HG03354 (cell line): ENCODE data around the gene SCN4A.
"Not testable (repeated sequence)": the region's sequence is repeated elsewhere in the genome, so short reads cannot be mapped to it uniquely, and the experiment has no call there.

Source experiments
- ATAC-seq: cut with Tn5 transposase; IDR thresholded peaks from one replicate; pipeline ENCODE4 v1.9.1; 2021; ENCODE audit warnings: mild to moderate bottlenecking; ENCODE audit not compliant: unreplicated experiment, poor library complexity, severe bottlenecking

The SCN4A gene

DNA sequence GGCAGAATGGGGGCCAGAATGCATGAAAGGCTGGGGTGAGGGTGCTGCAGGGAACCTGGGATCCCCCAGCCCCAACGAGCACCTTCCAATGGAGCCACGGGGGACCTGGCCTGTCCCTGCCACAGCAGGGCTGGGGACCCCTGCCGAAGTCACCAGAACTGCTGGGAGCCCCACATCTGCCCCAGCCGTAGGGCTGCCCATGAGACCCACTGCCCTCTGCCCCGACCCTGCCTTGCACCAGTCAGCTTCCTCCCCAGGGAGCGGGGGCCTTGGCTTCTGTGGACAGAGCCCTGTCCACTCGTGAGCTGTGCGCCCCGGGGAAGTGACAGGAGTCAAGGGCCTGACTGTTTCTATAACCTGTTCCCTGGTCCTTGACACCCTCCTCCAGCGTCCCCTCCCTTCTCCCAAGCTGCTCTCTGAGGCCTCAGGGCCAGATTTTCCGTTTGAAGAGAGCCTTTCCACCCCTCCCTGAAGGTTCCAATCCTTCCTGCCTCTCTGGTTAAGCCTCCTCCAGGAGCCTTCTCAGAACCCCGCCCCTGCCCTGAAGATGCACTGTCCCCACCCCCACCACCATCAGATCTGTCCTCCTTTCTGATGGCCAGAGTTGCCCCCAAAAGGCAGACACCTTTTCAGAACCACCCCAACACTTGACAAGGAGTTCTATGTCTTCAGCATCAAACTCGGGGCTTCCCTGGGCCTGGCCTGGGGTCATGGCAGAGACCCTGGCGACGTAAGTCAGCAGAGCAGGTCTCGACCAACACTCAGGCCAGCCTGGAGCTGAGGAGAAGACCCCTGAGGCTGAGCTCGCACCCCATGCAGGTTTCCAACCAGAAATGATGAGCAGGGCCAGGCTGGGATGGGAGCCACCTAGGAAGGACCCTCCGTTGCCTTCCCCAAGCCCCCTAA is 14.8 kb upstream of the SCN4A start:
- ATAC-seq, result no peak

DNA sequence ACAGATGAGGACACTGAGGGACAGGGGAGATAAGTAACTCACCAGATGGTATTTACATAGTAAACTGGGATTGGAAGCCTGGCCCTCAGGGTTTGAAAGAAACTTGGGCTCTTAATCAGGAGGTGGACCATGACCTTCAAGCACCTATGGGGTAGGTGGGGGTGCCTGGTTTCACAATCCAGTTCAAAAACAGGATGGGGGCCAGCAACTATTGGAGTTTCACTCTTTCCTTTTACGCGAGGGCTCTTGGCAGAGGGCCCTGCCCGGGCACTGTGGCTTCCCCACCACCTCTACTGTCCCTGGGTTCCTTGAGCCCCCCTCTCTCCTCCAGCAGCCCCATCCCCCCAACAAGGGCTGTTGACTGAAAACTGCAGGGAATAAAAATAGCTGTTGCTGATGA is 14.1 kb upstream of the SCN4A start:
- ATAC-seq, result no peak

DNA sequence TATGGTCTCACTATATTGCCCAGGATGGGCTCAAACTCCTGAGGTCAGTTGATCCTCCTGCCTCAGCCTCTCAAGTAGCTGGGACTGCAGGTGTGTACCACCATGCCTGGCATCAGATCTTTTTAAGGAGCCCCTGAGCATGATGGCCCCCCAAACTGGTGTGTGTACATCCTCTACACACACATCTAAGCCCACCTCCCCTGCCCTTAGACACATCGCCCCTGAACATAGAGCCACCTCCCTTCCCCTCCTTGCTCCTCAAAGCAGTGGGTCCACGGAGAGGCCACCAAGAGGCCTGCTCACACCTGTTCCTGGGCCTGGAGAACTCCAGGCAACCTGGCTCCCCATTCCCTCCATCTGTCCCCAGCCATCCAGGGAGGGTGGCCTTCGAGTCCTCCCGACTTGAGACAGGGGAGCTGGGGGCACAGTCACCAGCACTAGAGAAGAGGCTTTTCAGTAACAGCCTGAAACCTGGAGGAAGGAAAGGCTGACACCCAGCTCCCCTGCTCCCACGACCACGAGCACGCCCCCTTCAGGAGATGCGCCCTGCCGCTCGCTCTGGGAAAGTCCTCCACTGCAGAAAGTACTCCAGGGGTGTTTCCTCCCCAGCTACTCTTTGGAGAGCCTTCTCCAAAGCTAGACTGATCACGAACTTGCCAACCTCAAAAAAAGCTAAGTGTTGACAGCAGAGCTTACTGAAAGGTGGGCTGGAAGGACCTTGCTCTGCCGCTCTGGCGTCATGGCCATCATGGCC is 12.8 kb upstream of the SCN4A start:
- ATAC-seq, result no peak

DNA sequence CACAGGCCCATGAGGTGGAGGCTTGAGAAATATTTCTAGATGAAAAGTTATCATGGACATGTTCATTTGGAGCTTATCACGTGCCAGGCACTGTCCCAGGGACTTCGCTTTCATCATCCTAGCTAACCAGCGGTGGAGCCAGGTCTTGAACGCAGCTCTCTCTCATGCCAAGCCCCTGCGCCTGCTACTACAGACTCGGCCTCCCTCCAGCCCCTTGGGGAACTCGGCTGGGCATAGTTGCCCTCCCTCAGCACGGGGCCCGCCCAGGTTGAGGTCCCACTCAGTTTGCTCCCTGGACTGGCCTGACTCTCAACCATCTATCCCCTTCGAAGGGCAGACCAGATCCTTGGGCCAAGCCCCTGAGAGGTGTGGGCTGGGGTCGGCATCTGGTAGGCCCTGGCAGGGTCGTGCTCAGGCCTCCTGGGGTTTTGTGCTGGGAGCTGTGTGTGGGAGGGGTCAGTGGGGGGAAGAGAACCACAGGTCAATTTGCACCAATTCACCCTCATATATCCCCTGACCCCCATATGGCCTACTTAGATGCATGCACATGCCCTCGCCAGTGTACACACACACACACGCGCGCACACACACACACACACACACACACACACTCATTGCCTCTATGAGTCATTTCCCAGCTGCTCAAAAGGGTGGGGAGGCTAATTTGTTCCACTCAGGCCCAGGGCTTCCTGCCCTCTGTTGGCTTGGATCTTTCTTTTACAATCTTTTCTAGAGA is 12.1 kb upstream of the SCN4A start:
- no peak for ATAC-seq

DNA sequence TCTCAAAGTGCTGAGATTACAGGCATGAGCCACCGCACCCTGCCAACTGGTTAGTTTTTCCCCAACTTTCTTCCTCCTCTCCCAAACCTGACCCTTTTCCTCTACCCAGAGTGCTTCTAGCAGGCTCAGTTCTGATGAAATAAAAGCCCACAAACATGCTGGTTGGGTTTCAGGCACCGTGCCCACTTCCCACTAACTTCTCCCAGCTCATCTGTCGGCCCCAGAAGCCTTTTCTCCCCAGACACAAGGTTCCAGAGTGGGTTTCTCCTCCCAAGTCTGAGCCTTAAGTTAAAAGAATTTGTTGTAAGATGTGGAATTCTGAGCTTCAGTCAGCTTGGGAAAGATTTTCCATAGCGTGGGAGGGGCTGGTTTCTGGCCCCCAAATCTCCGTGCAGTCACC is 11.5 kb upstream of the SCN4A start:
- no peak for ATAC-seq

DNA sequence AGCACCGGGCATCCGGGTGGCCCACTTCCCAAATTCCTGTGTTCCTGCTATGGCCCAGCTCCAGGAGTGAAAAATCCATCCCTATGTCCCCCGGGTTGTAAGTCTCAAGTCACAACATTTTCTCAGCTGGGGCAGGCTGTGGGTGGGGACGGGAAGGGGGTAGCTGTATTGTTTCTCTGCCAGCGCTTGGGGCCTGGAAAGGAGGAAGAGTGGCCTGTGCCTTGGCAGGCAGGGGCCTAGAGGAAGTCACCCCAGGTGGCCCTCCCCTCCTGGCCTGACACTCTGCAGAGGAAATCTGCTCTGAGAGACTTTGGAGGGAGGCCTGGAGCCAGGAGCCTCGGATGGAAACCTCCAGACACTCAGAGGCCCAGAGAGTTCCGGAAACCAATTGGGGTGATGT is 10.6 kb upstream of the SCN4A start:
- no peak for ATAC-seq

DNA sequence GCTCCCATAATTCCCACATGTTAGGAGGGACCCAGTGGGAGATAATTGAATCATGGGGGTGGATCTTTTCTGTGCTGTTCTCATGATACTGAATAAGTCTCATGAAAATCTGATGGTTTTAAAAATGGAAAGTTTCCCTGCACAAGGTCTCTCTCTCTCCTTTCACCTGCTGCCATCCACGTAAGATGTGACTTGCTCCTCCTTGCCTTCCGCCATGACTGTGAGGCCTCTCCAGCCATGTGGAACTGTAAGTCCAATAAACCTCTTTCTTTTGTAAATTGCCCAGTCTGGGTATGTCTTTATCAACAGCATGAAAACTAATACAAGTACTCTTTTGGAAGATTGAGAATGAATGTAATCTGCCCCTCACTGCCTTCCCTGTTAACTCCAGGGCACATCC is 9.9 kb upstream of the SCN4A start:
- ATAC-seq, result not testable (repeated sequence)

DNA sequence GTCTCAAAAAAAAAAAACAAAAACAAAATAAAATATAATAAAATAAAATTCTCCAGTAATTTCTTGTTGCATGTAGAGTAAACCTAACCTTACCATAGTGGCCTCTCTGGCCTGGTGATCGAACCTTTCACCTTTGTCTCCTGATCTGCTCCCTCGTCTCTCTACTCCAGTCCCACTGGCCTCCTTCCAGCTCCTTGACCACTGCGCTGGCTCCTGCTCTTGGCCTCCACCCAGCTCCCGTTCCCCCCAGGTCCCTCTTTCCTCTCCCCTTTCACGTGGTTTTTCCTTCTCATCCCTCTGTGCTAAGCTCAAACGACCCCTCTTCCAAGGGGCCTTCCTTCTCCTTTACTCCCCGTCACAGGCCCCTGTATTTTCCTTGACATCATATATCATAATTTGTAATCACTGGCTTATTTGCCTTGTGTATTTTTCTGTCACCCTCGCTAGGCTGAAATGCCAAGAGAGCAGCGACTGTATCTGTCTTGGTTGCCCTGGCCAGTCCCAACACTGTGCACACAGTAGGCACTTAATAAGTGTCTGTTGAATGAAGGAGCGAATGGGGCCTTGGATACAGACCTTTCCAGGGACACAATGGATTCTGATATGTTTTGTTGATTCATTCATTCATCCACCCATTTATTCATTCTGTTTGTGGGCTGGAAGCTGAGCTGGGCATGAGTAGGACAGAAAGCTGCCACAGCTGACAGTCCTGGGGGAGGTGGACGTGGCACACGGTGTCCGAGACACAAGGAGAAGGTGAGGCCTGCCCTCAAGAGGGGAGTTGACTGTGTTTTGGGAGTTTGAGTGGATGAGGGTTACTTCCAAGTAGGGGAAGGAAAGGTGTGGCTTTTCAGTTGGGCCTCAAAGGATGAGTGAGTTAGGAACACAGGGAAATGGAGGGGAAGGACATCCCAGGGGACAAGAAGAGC is 5.8 kb upstream of the SCN4A start:
- ATAC-seq, result no peak

DNA sequence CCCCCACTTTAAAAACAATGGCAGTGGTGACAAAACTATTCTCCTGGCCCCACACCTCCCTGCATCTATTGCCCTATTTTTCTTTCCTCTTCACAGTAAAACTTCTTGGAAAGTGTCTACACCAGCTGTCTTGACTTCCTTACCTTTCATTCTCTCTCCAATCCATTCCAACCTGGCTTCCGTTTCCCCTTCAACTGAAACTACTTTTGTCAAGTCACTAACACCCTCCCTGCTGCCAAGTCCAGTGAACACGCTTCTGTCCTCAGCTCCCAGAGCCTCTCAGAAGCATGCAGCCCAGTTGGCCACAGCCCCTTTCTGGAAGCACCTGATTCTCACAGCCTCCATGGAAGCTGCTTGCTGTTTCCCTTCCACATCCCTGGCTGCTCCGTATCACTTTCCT is 4.0 kb upstream of the SCN4A start:
- no peak for ATAC-seq

DNA sequence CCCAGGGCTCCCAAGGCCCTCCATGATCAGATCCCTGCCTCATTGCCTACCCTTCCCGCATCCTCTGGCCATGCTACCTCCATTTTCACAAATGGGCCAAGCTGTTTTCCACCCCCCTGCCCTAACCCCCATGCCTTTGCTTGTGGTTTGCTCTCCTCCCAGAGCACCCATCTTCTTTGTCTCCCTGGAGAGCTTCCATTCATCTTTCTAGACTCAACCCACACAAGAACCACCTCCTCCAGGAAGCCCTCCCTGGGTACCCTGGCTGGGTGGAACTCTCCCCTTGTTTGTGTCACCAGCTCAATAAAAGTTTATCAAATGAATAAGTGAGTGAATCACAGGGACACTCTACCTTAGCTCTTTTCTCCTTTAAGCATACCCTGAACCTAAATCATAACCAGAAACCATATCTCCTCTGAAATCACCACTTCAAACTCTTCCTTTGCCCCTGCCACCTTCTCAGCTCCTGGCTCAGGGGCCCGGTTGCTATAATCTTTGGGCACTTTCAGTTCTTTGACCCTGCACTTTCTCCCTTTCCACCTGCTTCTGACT is 2.9 kb upstream of the SCN4A start:
- no peak for ATAC-seq

DNA sequence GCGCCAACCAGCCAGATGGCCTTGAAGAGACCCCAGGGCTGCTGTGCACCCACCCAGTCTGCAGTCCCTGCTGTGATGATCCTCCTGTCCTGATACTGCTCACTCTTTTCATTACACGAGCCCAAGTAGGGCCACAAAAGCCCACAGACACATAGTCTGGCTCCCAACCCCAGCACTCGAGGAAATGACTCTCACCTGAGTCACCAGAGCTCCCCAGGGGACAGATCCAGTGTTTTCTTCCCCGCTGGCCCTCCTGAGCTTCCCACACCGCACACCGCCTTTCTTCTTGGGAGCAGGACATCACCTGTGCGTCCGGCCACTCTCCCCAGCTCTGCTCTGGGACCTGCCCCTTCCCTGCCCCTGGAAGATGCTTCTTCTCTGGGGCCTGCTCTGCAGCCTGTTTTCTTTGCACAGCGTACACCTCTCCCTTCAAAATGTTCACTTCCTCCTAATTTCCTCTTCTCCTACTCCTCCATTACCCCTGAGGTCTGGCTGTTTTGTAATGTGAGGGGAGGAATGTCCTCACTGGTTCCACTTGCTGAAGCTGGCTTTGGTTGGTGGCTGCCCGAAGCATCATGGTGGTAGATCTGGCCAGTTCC is 2.0 kb upstream of the SCN4A start:
- no peak for ATAC-seq

DNA sequence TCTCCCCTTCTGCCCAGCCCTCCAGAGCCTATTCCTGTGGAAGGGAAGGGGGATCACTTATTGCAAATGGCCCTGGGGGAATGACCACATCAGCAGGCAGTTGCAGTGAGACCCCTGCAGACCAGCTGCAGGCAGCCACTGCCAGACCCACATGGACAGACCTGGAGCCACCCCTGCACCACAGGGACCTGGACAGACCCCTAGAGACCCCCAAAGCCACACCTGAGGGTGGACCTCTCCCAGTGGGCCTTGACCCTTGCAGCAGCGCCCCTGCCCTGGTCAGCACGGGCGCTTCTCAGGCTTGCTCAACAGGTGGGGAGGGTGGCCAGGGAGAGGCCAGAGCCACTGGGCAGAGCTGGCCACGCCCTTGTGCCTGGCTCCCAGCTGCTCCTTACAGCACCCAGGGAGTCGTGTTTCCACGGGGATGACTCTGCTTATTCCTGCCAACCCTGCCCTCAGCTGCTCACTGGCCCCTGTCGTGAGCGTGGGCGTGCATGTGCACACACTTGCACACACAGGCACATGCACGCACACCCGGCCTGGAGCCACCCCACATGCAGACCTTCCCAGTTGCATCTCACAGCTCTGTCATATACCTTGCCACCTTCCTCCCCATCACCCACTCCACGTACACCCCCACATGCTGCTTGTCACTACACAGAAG is 1.3 kb upstream of the SCN4A start:
- no peak for ATAC-seq

DNA sequence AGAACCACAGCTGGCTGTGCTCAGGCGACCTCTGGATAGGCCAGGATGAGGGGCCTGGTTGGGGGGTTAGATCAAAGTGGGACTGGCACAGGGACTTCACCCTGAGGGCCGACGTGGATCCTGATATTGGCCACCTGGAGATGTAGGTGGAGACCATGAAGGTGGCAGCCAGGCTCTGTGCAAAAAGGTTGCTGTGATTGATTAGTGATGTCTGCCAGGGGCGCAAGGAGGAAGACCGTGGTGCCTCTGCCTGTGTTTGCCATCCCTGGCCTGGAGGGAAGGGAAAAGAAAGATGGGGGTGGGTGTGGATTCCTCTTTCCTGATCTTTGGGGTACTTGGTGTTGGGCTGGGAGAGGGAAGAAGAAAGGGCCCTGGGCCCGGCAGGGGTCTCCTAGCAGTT is 529 bp upstream of the SCN4A start:
- no peak for ATAC-seq

DNA sequence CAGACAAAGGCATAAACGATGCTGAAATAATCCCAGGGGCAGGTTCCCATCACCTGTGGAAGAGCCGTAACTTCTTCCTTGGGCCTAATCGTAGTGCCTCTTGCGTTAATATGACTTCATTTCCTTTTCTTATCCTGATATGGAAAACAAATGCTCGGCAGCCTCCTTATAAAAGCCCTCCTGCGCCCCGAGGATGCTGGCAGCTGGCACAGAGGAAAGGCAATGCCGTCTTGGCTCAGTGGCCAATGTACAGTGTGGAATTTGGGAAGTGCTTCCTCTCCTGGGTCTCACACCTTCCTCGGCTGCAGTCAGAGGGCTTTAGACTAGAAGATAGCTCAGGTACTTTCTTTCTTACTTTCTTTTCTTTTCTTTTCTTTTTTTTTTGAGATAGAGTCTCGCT is 3.4 kb downstream of the SCN4A start:
- ATAC-seq, result no peak

DNA sequence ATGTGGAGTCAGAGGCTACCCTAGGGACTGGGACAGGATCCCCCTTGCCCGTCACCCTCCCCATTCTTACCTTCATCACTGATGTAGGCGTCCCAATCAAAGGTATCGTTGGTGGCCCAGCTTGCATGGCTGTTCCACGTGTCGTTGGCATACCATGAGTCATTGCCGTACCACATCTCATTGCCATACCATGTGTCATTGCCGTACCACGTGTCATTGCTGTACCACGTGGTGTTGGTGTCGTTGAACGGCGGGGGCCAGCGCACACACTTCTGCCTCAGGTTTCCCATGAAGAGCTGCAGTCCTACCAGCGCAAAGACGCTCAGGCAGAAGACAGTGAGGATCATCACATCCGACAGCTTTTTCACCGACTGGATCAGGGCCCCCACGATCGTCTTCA is 4.8 kb downstream of the SCN4A start:
- no peak for ATAC-seq

DNA sequence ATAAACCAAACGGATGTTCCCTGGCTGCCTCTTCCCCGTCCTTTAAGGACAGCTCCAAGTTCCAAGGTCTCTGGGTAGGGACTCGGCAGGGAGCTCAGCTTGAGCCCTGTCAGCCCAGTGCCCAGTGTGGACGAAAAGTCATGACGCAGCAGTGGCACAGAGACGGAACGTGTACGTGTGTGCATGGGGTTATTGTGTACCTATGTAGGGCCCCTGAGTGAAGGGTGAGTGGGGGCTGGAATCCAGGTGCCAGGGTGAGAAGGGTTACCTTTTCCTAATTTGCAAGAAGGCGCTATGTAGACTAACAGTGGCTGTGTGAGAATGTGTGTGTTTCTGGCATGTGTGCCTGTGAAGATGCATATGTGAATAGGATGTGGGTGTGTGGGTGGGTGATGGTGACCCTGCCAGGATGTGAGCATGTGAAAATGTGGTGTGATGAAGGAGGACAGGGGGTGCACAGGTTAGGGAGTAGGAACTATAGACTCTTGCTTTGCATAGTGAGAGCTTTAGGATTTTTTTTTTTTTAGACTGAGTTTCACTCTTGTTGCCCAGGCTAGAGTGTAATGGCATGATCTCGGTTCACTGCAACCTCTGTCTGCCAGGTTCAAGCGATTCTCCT is 6.0 kb downstream of the SCN4A start:
- peak; percentile 65 for ATAC-seq

DNA sequence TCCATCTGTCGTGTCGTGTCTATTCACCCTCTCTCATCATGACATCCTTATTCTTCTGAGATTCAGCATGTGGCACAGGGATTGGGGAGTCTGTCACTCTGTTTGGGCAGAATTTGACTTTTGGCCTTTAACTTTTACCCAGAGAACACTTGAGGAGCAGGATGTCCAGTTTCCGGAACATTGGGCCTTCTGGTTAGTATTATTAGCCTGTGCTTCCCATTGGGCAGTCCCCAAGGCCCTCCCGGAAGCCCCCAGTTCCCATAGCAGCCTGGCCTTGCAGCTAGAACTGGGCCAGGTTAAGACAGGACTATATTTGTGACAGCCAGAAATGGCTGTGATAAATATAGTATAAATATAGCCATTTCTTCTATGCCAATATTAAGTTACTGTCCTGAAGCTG is 9.6 kb downstream of the SCN4A start:
- no peak for ATAC-seq

DNA sequence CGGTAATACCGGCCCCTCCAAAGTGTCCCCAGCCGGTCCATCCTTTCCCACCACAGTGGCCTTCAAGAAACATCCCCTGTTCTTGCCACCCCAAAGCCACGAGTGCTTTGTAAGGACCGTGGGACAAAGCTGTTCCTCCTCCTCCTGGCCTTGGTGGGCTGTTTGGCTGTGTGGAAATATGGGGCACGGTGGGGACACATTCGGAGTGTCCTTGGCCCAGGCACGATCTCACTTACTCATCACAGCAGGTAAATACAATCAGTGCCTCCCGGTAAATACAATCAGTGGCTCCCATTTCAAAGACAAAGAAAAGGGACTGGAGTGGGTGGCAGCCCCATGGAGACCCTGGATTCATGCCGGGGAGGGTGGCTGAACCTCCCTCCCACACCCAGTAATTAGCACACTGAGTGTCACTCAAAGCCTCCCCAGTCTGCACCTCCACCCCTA is 10.4 kb downstream of the SCN4A start:
- no peak for ATAC-seq
